ENCODE measurements around the gene SMPDL3B.

The SMPDL3B gene

GRCh38 chr1:27912429-27912828, 22.4 kb upstream of the SMPDL3B start:
- peaks cover 7 to 30% (median 26%) of the 10 kb centered on the region in 3 donors for H3K36me3 ChIP-seq
- intact Hi-C loops (cut with DNase I; ENCODE audit: low total_unique reads): no loop called here

GRCh38 chr1:27915082-27915575, 19.7 kb upstream of the SMPDL3B start:
- TF ChIP-seq CTCF (IDR thresholded peaks at IDR 0.05): no peak
- peak overlapping the region; percentile 79 to 96 for H3K4me3 ChIP-seq
- H3K27me3 ChIP-seq: no peaks in the 10 kb centered on the region
- peak overlapping the region; percentile 76 for H3K27ac ChIP-seq
- peaks cover 0 to 9% (median 6%) of the 10 kb centered on the region in 3 donors for H3K36me3 ChIP-seq
- intact Hi-C loops (cut with DNase I; ENCODE audit: low total_unique reads): no loop called here
- peaks cover 0 to 8% (median 0%) of the 10 kb centered on the region in 3 donors for H3K9me3 ChIP-seq
- peaks cover 0 to 11% (median 7%) of the 10 kb centered on the region in 4 donors for H3K4me1 ChIP-seq
- no peak for DNase-seq

More at GRCh38 chr1:27912429-27912828, 22.4 kb upstream of the SMPDL3B start:
- Histone ChIP-seq H3K27ac (no peak overlapping the region), H3K4me3 (no peak overlapping the region), H3K9me3 (peaks cover 0 to 8% (median 0%) of the 10 kb centered on the region in 3 donors), H3K27me3 (no peaks in the 10 kb centered on the region), H3K4me1 (peaks cover 0 to 11% (median 7%) of the 10 kb centered on the region in 4 donors)
- no peak for DNase-seq
- TF ChIP-seq CTCF (IDR thresholded peaks at IDR 0.05): no peak

- Histone ChIP-seq H3K27ac (no peak overlapping the region), H3K4me3 (no peak overlapping the region), H3K4me1 (no peaks in the 10 kb centered on the region), H3K36me3 (no peaks in the 10 kb centered on the region), H3K9me3 (no peaks in the 10 kb centered on the region), H3K27me3 (no peaks in the 10 kb centered on the region)
- DNase-seq: no peak
- TF ChIP-seq CTCF (IDR thresholded peaks at IDR 0.05): no peak
- intact Hi-C loops (cut with DNase I; ENCODE audit: low total_unique reads): no loop called here
Measured at GRCh38 chr1:27922272-27922671, 12.5 kb upstream of the SMPDL3B start.

- DNase-seq: no peak
- Histone ChIP-seq H3K36me3 (no peaks in the 10 kb centered on the region), H3K4me3 (no peak overlapping the region), H3K27ac (no peak overlapping the region), H3K27me3 (peaks cover 0 to 6% of the 10 kb centered on the region in 2 donors), H3K9me3 (no peaks in the 10 kb centered on the region), H3K4me1 (no peaks in the 10 kb centered on the region)
- no peak for TF ChIP-seq CTCF (IDR thresholded peaks at IDR 0.05)
- intact Hi-C loops (cut with DNase I; ENCODE audit: low total_unique reads): no loop called here
Measured at GRCh38 chr1:27928216-27928954, 6.4 kb upstream of the SMPDL3B start.

GRCh38 chr1:27931184-27931583, 3.6 kb upstream of the SMPDL3B start:
- Histone ChIP-seq H3K36me3 (no peaks in the 10 kb centered on the region), H3K27me3 (peaks cover 0 to 24% of the 10 kb centered on the region in 2 donors), H3K4me1 (peaks cover 0 to 13% (median 3%) of the 10 kb centered on the region in 4 donors), H3K27ac (no peak overlapping the region), H3K4me3 (no peak overlapping the region), H3K9me3 (no peaks in the 10 kb centered on the region)
- no peak for TF ChIP-seq CTCF (IDR thresholded peaks at IDR 0.05)
- intact Hi-C loops (cut with DNase I; ENCODE audit: low total_unique reads): no loop called here
- no peak for DNase-seq
